HG03520 (cell line): ENCODE results near the gene XPO5.
A peak's percentile ranks its signal among the peaks of the same experiment; 100 is the strongest.

ENCODE experiments used
- ATAC-seq: cut with Tn5 transposase; IDR thresholded peaks from one replicate; pipeline ENCODE4 v1.9.1; 2021; ENCODE audit warnings: mild to moderate bottlenecking, moderate library complexity; ENCODE audit not compliant: unreplicated experiment

Gene XPO5

GRCh38 chr6:43520097-43520496 lies 55.7 kb downstream of the XPO5 start:
- no peak for ATAC-seq

GRCh38 chr6:43517505-43518357 lies 58.1 kb downstream of the XPO5 start:
- no peak for ATAC-seq

GRCh38 chr6:43516697-43517504 lies 58.9 kb downstream of the XPO5 start, which contains the start of the genes POLR1C and YIPF3:
Gene POLR1C, plus strand, starts transcription at chr6:43517089. Its CDS starts 21 bp downstream, at chr6:43517110.
Gene YIPF3, minus strand, starts transcription at chr6:43516926. Its CDS starts 119 bp downstream, at chr6:43516807.
- ATAC-seq: peak; percentile 80

- ATAC-seq: no peak
These were observed 59.5 kb downstream of the XPO5 start for GRCh38 chr6:43516367-43516696.

GRCh38 chr6:43515808-43516207 lies 60.0 kb downstream of the XPO5 start:
- ATAC-seq: no peak

- ATAC-seq: no peak
These were observed 63.9 kb downstream of the XPO5 start for GRCh38 chr6:43511824-43512415.

GRCh38 chr6:43510827-43511163 lies 65.0 kb downstream of the XPO5 start:
- no peak for ATAC-seq

- no peak for ATAC-seq
These were observed 65.6 kb downstream of the XPO5 start, which contains the start of gene LRRC73 for GRCh38 chr6:43509984-43510826. Gene LRRC73, minus strand, starts transcription at chr6:43510346. Its CDS starts 561 bp downstream, at chr6:43509785.

GRCh38 chr6:43509142-43509983 lies 66.5 kb downstream of the XPO5 start:
- no peak for ATAC-seq

GRCh38 chr6:43508481-43509141 lies 67.2 kb downstream of the XPO5 start:
- no peak for ATAC-seq

- no peak for ATAC-seq
These were observed 69.0 kb downstream of the XPO5 start for GRCh38 chr6:43506667-43507471.

GRCh38 chr6:43506171-43506570 lies 69.7 kb downstream of the XPO5 start:
- no peak for ATAC-seq

GRCh38 chr6:43505718-43506117 lies 70.1 kb downstream of the XPO5 start:
- ATAC-seq: no peak

GRCh38 chr6:43504756-43505593 lies 70.9 kb downstream of the XPO5 start:
- ATAC-seq: no peak

GRCh38 chr6:43503443-43503842 lies 72.4 kb downstream of the XPO5 start:
- no peak for ATAC-seq

- ATAC-seq: no peak
These were observed 73.2 kb downstream of the XPO5 start for GRCh38 chr6:43502666-43503065.

GRCh38 chr6:43500921-43501320 lies 74.9 kb downstream of the XPO5 start:
- no peak for ATAC-seq
